GM21526 (cell line): ENCODE results near the gene EPHA5.

Experiments used
- ATAC-seq: cut with Tn5 transposase; IDR thresholded peaks from one replicate; pipeline ENCODE4 v1.9.1; 2021; ENCODE audit warnings: moderate library complexity; ENCODE audit not compliant: unreplicated experiment, low FRiP score

EPHA5 gene

DNA sequence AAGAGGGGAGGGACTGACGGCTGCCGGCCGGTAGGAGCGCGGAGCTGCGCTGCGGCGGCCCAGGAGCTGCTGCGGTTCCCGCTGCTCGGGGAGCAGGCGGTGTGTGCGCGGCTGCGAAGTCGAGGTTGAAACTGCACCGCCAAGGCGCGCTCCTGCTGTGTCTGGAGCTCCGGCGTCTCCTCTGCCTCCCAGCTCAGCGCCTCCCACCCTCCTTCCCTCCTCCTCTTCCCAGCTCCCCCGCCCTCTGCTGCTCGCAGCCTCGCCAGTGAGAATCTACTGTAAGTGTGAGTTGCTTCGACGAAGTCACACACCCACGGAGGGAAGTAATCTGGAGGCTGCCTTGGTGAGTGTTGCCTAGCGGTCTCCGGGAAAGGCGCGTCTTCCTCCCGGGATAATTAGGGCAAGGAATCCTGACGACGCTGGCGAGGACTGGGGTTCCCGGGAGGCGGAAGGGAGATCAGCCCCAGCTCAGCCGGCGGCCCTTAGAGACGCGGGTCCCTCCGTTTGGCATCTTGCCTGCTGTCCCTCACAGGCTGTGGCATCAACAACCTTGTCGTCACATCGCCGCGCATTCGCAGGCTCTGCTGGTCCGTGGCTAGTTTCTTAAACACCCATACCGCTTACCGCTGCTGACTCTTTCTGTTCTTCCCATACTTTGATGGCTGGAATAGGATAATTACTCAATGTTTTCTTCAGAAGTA, at the start of gene EPHA5:
EPHA5 (minus strand) TSS at position 159 of the 701 bp plus-strand sequence. CDS start 747 bp downstream, outside the sequence.
- ATAC-seq: no peak

DNA sequence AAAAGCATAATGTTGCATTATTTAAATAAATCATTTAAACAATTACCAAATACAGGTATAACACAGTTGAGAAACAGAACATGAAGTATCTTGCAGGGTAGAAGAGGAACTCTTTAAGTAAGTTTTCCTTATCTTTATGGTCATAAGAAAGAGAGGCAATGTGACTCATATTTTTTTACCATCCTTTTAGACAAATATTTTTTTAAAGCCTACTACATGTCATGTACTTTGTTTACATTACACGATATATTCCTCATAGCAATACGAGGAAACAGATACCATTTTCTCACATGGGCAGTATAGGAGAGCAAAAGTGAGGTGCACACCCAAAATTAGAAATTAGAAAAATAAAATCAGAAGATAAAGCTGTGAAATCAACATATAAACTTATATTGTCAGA, 49.3 kb upstream of the EPHA5 start:
- no peak for ATAC-seq

GRCh38 chr4:65698631-65699030, 28.3 kb upstream of the EPHA5 start:
- no peak for ATAC-seq

DNA sequence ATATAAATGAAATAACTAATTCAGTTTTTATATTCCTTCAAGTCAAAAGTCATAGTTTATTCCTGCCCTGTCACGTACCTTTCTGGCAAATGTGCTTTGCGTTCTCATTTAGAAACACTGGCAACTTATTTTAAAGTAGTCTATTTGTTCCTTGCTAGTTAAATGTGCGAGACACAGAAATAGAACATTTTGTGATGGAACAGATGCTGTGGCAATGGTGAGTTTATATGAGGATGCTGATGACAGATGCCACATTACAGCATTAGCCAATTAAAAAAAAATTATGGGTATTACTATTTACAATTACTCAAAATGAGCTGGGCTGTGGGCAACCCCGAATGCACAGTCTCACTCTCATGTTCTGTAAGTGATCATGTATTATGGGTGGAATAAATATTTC, 26.1 kb upstream of the EPHA5 start:
- ATAC-seq: no peak

- ATAC-seq: no peak
Observed at GRCh38 chr4:65671372-65671771, 1.1 kb upstream of the EPHA5 start.

DNA sequence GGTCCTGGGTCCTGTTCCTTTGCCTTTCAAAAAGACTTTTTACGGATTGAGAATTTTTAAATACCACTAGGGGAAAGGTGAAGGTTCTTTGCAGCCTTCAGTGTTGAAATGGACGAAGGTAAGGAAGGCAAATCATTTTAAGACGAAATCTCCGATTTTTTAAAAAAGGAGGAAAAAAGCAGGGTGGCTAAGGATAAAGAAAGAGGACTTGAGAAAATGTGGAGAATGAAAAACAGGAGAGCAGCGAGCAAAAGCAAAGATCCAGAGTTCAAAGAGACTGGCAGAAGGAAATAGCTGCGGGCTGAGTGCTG, 314 bp downstream of the EPHA5 start:
- no peak for ATAC-seq

DNA sequence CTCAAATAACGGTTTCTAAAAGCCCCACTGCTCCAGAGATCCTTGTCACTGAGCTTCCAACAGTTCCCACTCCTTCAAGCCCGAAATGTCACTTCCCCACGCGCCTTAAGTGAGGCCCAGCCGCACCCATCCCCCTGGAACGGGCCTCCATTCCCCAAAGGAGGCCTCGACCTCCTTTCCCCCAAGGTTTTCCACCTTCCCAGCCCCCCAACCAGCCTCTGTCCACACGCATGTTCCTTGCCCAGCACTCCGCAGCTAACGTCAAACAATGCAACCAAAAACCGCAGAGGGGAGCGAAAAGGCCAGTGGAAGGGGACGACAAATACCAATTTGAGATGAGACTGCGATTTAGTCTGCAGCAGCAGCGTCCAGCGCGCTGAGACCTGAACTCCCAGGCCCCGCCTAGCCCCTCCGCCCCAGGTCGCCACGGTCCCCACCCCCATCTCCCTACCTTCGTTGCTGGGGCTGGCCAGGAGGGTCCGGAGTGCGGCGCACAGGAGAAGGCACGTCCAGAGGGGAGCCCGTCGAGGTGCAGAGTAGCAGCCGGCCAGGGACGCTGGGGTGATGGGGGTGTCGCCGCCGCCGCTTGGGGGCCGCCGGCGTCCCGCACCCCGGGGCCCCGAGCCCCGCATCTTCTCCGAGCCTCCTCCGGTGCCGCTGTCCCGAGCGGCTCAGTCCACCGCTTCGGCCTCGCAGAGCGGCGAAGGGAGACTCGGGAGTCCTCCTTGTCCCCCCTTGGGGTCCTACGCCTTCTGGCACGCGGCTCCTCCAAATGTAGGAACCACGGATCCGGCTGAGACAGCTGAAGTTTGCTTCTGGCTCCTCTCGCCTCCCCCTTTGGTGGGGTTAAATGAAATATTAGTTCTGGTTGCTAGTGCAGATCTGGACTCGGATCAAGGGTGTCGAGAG, 924 bp downstream of the EPHA5 start:
- ATAC-seq: no peak

GRCh38 chr4:65668201-65669089, 1.8 kb downstream of the EPHA5 start:
- no peak for ATAC-seq

- ATAC-seq: no peak
Observed at GRCh38 chr4:65667506-65668041, 2.7 kb downstream of the EPHA5 start.

DNA sequence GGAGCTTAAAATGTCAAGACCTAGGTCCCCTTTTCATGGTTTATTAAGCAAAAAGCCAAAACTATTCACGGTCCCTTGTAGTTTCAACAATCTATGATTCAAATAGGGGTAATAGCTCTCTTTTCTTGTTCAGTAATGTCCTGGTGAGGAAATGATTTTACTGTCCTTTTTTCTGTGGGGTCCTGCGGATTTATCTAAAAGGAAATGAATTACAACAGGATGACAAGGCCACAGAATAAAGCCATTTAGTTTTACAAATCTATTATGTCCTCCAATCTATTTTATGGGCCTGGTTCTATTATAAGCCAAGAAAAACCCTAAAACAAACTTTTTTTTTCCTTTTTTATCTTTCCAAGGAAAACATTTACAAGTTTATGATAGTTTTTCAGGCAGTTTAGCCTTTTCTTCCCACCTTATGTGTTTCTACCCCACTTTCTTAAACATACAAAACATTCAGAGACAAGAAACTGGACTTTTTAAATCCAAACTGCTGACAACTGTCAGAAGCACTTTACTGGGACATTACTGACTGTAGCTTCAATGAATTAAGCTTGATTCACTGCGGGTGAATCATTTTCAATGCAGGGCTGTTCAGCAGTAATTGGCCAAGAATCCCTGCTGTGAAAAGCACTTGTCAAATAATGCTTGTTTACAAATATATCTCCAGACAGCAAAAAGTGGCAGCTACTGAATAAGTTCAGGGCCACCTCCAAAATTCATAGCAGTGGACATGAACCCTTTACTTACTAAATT, 4.3 kb downstream of the EPHA5 start:
- no peak for ATAC-seq

- ATAC-seq: no peak
Observed at GRCh38 chr4:65661471-65661870, 8.8 kb downstream of the EPHA5 start.

GRCh38 chr4:65658117-65658516, 12.2 kb downstream of the EPHA5 start:
- no peak for ATAC-seq

DNA sequence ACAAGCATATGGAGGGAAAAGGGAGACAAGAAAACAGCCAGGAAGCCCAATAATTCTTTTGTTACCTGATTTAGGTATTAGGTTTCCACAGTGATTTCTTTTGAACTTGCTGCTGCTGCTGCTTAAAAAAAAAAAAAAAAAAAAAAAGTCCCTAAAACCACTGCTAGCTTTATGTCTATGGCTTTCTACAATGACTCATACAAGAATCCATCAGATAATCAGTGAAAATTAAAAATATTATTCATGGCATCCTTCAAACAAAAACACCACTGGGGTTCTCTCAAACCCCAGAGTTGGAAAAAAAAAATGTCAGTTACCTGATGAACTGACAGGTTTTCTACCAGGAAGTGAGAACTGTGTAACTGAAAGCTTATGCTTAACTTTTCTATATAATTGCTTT, 14.3 kb downstream of the EPHA5 start:
- ATAC-seq: no peak

GRCh38 chr4:65654976-65655375, 15.3 kb downstream of the EPHA5 start:
- ATAC-seq: no peak

- ATAC-seq: no peak
Observed at GRCh38 chr4:65653740-65654361, 16.4 kb downstream of the EPHA5 start.

DNA sequence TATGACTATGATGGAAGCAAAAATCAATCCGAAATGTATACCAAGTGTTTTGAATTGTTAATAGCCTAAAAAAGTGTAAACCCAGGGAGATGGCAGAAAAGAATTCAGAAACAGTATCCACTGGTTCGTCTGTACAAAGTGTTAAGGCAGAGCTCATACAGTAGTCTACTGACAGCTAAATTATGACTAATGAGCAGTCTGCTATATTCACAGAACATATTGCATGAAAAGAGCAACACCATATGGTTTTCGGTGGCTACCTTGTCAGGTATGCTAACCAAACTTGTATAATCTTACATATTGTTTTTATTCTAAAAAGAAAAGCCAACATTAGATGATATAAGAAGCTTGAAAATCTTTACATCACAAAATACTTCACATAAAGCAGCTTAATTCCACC, 18.5 kb downstream of the EPHA5 start:
- ATAC-seq: no peak

DNA sequence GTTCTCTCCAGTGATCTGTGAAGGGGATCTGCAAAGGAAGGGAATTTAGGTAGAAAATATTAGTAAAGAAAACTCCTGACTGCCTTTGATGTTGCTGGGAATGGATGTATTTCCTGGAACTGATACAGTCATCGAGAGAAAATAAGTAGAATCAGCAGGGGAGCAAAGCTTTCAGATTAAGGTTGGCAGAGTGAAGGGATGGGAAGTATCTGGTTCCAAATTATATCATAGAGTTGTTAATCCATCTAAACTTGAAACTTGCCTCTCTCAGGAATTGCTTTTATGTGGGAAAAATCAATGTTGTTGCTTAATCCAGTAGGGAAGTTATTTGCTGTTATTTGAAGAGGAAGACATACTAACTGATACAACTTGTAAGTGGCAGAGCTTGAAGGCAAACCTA, 19.3 kb downstream of the EPHA5 start:
- ATAC-seq: no peak

GRCh38 chr4:65646136-65646535, 24.2 kb downstream of the EPHA5 start:
- no peak for ATAC-seq

DNA sequence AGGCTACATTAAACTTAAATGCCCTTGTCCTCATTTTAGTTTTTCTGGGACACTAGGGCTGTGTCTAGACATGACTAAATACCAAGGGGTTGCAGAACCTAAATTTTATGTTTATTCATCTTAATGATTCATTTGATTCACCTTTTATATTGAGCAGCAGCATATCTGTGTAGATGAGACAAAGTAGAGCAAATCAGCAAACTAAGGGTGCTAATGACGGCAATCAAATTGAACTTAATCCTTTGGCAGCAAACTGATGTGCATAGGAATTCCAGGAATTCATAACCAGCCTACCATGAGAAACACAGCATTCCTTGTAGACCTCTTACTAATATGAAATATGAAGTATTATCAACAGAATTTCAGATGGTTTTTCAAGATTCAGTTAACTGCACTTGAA, 25.1 kb downstream of the EPHA5 start:
- no peak for ATAC-seq
